SU-DHL-6 (cell line): ENCODE measurements around the gene INTS12.
"Not testable (repeated sequence)": the region's sequence is repeated elsewhere in the genome, so short reads cannot be mapped to it uniquely, and the experiment has no call there.

Source experiments
- H2AFZ ChIP-seq: fragments of 200-600 bp; sonication (generic); 2 replicates; pipeline ENCODE4 v1.6.1; 2014; ENCODE audit warnings: low read depth, mild to moderate bottlenecking, moderate library complexity, mixed read lengths, antibody characterized with exemption, low read length; ENCODE audit not compliant: severe bottlenecking
- H3F3A ChIP-seq: fragments of 200-600 bp; shearing (Covaris generic); 2 replicates; pipeline ENCODE4 v1.6.0; 2016; ENCODE audit warnings: antibody characterized with exemption, mild to moderate bottlenecking; ENCODE audit not compliant: insufficient read depth
- H3K27ac ChIP-seq: fragments of 200-600 bp; sonication (generic); 2 replicates; pipeline ENCODE4 v1.5.1; 2016; ENCODE audit warnings: low read depth, mild to moderate bottlenecking, low read length, moderate library complexity, mixed read lengths
- H3K27me3 ChIP-seq: fragments of 200-600 bp; sonication (generic), shearing (Covaris generic); 2 replicates; pipeline ENCODE4 v1.6.0; 2014; ENCODE audit warnings: mild to moderate bottlenecking, low read length
- H3K36me3 ChIP-seq: fragments of 200-600 bp; sonication (generic); 2 replicates; pipeline ENCODE4 v1.6.1; 2014; ENCODE audit warnings: mild to moderate bottlenecking, low read length, mixed read lengths
- H3K4me2 ChIP-seq: fragments of 300-600, 200-600 bp; shearing (Covaris generic), sonication (generic); 2 replicates; pipeline ENCODE4 v1.6.0; 2014; ENCODE audit warnings: low read length, low read depth, mild to moderate bottlenecking; ENCODE audit not compliant: poor library complexity, severe bottlenecking
- H3K4me3 ChIP-seq: fragments of 200-600 bp; sonication (generic); 2 replicates; pipeline ENCODE4 v1.5.1; 2014; ENCODE audit warnings: antibody characterized with exemption, low read length, mild to moderate bottlenecking, mixed read lengths; ENCODE audit not compliant: insufficient read depth, poor library complexity, severe bottlenecking
- H3K79me2 ChIP-seq: fragments of 200-600 bp; sonication (generic); 2 replicates; pipeline ENCODE4 v1.6.1; 2014; ENCODE audit warnings: mild to moderate bottlenecking, low read length, moderate library complexity; ENCODE audit not compliant: insufficient read depth
- H3K9ac ChIP-seq: fragments of 200-600 bp; sonication (generic); 2 replicates; pipeline ENCODE4 v1.7.0; 2014; ENCODE audit warnings: mild to moderate bottlenecking, low read length
- H3K9me2 ChIP-seq: fragments of 200-600 bp; sonication (generic); replicated peaks from 2 replicates; pipeline ENCODE4 v1.6.1; 2014; ENCODE audit warnings: low read length; ENCODE audit not compliant: insufficient read depth
- H3K9me3 ChIP-seq: fragments of 200-600 bp; sonication (generic); 2 replicates; pipeline ENCODE4 v1.6.1; 2014; ENCODE audit warnings: low read length, mixed read lengths; ENCODE audit not compliant: insufficient read depth
- H4K20me1 ChIP-seq: fragments of 200-600 bp; sonication (generic); 2 replicates; pipeline ENCODE4 v1.6.1; 2014; ENCODE audit warnings: low read depth, mild to moderate bottlenecking, antibody characterized with exemption, low read length, moderate library complexity, mixed read lengths
- EZH2phosphoT487 ChIP-seq: fragments of 200-600 bp; sonication (generic), shearing (Covaris generic); conservative IDR thresholded peaks from 2 replicates; pipeline ENCODE4 v1.6.1; 2018; ENCODE audit warnings: mild to moderate bottlenecking, antibody characterized with exemption, low read length, moderate library complexity, mixed read lengths
- TF ChIP-seq, protein P1 (sequence below): fragments of 200-600 bp; sonication (generic); IDR thresholded peaks from one replicate; pipeline ENCODE4 v1.5.1; 2017; ENCODE audit warnings: antibody characterized with exemption, mild to moderate bottlenecking, low read length, moderate library complexity; ENCODE audit not compliant: insufficient read depth, poor library complexity, severe bottlenecking

Gene INTS12

GRCh38 chr4:105698607-105699006, 9.9 kb downstream of the INTS12 start:
- Histone ChIP-seq H4K20me1 (no peaks in the 10 kb centered on the region), H3F3A (no peaks in the 10 kb centered on the region), H3K79me2 (no peaks in the 10 kb centered on the region; the same call in 1 of the 2 replicates), H3K9ac (no peak overlapping the region), H3K36me3 (no peaks in the 10 kb centered on the region), H3K4me2 (no peak overlapping the region), H2AFZ (no peak overlapping the region), H3K9me2 (no peaks in the 10 kb centered on the region), H3K27me3 (no peaks in the 10 kb centered on the region), H3K4me3 (no peak overlapping the region), H3K27ac (no peak overlapping the region), H3K9me3 (no peaks in the 10 kb centered on the region)
- TF ChIP-seq, protein P1, sequence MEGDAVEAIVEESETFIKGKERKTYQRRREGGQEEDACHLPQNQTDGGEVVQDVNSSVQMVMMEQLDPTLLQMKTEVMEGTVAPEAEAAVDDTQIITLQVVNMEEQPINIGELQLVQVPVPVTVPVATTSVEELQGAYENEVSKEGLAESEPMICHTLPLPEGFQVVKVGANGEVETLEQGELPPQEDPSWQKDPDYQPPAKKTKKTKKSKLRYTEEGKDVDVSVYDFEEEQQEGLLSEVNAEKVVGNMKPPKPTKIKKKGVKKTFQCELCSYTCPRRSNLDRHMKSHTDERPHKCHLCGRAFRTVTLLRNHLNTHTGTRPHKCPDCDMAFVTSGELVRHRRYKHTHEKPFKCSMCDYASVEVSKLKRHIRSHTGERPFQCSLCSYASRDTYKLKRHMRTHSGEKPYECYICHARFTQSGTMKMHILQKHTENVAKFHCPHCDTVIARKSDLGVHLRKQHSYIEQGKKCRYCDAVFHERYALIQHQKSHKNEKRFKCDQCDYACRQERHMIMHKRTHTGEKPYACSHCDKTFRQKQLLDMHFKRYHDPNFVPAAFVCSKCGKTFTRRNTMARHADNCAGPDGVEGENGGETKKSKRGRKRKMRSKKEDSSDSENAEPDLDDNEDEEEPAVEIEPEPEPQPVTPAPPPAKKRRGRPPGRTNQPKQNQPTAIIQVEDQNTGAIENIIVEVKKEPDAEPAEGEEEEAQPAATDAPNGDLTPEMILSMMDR = no peak
- no peak for TF ChIP-seq EZH2phosphoT487

DNA sequence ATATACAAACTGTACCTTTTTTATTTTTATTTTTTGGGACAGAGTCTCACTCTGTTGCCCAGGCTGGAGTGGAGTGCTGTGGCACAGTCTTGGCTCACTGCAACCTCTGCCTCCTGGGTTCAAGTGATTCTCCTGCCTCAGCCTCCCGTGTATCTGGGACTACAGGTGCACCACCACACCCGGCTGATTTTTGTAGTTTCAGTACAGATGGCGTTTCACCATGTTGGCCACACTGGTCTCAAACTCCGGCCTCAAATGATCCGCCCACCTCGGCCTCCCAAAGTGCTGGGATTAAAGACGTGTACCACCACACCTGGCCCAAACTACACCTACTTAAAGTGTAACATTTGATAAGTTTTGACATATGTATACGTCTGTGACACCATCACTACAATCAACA, 12.7 kb downstream of the INTS12 start:
- not testable (repeated sequence) for H3K9ac ChIP-seq, H3K36me3 ChIP-seq, H3K4me3 ChIP-seq, H3K79me2 ChIP-seq, H3K27ac ChIP-seq, H3K4me2 ChIP-seq, H3K9me3 ChIP-seq, H3K9me2 ChIP-seq, H3K27me3 ChIP-seq, H3F3A ChIP-seq, H2AFZ ChIP-seq, H4K20me1 ChIP-seq

GRCh38 chr4:105694812-105695211, 13.7 kb downstream of the INTS12 start:
- H3K36me3 ChIP-seq, H3K79me2 ChIP-seq, H3K27me3 ChIP-seq, H4K20me1 ChIP-seq, H3K9me2 ChIP-seq, H3K27ac ChIP-seq, H2AFZ ChIP-seq, H3K9ac ChIP-seq, H3F3A ChIP-seq, H3K9me3 ChIP-seq, H3K4me2 ChIP-seq, H3K4me3 ChIP-seq: not testable (repeated sequence)

DNA sequence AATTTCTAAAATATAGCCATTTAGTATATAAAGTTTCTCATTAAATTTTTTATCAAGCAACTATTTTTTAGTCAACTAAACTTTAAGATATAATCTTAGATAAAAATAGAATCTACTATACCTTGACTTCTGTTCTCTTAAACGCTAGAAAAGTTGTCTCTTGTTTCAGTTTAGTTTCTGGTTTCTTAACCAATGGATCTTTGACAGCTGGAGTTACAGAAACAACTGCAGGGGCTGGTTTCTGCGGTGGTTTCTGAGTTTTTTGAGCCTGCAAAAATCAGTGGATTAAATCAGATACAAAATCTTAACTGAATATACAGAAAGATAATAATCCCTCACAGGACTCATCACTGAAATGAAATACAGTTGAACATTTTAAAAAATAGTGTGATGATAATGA, 21.9 kb downstream of the INTS12 start:
- no peaks in the 10 kb centered on the region; the same call in 1 of the 2 replicates for H3K36me3 ChIP-seq
- H2AFZ ChIP-seq = no peak overlapping the region
- H3K9me3 ChIP-seq = no peaks in the 10 kb centered on the region
- TF ChIP-seq, protein P1 = no peak
- no peak for TF ChIP-seq EZH2phosphoT487
- no peaks in the 10 kb centered on the region for H3K79me2 ChIP-seq
- H3K4me3 ChIP-seq = no peak overlapping the region
- H3K9ac ChIP-seq = no peak overlapping the region
- H3K9me2 ChIP-seq = no peaks in the 10 kb centered on the region
- no peak overlapping the region for H3K4me2 ChIP-seq
- no peaks in the 10 kb centered on the region for H3K27me3 ChIP-seq
- no peak overlapping the region for H3K27ac ChIP-seq
- no peaks in the 10 kb centered on the region for H4K20me1 ChIP-seq
- no peaks in the 10 kb centered on the region for H3F3A ChIP-seq
